Midbrain (tissue), 1 donor: ENCODE results near the gene MLXIP.

ENCODE experiments used
- DNase-seq: peaks from one replicate; lab custom pipeline; 2025; lab: John Stamatoyannopoulos, UW

The MLXIP gene

DNA sequence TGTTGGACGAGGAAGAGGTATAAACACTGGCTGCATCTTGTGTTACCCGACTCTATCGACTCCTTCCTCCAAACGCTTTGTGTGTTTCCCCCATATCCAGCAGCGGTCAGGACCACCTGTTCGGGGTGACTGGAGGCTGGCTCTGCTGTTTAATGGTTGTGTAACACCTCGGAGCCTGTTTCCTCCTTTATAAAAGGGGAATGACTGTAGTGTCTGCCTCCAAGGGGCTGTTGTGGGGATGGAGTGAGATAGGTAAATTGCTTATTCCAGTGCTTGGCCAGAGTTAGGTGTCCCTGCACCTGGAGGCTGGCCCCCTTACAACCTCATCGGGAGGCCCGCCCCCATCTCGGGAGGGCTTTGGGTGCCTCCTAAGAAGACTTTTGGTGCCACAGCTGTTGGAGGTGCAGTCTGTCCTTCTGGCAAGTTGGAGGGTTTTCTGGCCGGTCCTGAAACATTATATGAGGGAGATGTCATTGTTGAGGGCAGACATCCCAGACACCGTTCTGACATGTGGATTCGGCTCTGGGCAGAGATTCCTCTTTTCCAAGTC lies 1.1 kb downstream of the MLXIP start:
- no peak for DNase-seq

DNA sequence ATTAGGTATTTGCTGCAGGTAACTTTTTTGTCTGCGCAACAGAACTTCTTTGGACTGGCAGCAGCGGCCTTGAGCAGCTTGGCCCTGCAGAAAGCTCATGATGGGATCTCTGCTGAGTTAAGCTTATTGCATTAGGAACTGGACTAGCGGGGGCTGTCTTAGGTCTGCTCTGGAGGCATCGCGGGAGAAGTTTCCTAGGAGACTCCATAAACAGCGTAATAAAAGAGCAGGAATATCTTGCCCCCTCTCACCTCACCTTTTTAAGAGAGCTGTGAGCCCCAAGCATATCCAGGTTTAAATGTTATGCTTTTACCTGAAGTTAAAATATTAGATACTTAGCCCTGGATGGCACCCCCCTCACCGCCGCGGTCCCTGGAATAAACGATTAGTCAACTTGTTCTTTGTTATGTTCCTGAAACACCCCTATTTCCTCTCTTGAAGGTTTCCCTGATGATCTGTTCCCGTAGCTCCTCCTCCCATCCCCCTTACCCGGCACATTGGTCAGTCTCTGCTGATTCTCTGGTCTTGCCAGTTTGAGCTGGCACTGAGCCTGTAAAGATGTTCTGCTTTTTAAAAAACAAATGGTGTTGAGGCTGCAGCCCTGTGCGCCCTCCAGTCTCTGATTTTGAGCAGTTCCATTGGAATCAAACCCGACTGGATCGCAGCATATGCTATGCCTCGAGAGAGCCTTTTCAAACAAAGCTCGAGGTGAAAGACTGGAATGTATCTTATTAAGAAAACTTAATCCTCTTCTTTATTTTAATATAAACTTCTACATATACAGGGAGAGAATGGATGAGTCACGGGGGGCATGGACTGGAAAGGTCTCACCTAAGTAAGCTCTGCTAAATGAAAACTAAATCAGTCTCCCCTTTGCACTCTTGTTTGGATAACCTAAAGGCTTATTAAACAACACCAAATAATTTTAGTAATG lies 1.9 kb downstream of the MLXIP start:
- peak; percentile 54 for DNase-seq

DNA sequence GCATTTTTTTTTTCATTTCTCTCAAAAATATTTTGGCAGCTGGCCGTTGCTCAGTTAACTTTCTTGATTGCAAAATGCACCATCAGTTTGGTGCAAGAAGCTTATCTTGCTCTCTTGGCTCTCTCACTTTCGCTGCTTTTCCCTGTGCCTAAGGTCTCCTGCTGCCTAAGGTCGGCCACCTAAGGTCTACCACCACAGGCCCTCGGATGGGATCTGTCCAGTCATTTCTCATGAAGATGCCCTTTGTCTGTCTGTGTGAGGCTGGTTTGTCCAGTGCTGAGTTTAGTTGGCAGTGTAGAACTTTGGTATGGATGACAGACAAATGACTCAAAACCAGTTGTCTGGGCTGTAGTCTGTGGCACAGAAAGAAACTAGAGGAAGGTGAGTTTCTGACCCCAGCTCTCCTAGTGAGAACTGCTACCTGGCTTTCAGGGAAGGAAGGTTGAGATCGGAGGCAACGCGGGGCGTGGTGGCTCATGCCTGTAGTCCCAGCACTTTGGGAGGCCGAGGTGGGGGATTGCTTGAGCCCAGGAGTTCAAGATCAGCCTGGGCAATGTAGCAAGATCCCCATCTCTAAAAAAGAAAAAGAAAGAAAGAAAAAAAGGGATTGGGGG lies 2.6 kb downstream of the MLXIP start:
- no peak for DNase-seq

DNA sequence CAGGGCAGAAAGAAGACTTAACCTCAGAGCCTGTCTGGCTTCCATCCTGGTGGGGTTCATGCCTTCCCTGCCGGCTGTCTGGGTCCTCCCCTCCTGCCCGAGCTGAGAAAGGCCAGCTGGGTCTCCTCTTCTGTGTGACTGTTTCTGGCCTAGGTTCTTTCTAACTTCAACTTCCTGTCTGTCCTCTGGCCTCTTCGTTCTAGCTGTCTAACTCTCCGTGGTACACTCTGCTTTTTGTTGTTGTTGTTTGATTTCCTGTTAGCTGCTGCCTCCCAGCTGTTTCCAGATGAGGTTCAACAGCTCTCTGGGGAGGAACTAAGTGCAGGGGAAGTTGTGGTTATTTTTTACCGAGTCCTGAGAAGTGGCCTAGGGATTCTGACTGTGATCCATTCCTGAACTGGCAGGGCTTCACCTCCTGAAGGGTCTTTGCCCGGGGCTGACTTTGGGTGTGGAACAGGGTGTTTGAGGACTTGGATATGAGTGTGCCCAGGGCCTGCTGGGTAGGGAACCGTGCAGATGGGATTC lies 3.2 kb downstream of the MLXIP start:
- peak; percentile 33 for DNase-seq

DNA sequence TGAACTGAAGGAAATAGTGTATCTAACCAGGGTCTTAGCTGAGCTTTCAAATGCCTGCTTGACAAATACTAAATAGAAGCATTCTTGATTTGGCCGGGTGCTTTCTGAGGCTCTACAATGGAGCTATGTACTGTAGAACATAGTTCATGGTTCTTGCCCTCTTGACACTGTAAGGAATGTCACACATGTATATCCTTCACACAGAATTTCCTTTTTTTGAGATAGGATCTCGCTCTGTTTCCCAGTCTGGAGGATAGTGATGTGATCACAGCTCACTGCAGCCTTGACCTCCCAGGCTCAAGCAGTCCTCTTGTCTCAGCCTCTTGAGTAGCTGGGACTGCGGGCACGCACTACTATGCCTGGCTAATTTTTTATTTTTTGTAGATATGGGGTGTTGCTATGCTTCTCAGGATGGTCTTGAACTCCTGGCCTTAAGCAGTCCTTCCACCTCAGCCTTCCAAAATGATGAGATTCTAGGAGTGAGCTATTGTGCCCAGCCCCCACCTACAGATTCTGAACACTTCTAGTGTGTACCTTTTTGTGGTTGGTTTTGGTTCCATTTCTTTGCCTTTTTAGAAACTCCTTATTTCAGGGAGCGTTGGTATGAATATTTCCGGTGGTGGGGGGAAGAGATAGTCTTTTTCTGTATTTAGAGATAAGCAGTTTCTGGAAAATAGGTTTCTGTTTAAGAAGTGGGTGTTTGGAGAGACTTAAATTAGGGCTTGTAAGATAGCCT lies 4.2 kb downstream of the MLXIP start:
- DNase-seq, result no peak

DNA sequence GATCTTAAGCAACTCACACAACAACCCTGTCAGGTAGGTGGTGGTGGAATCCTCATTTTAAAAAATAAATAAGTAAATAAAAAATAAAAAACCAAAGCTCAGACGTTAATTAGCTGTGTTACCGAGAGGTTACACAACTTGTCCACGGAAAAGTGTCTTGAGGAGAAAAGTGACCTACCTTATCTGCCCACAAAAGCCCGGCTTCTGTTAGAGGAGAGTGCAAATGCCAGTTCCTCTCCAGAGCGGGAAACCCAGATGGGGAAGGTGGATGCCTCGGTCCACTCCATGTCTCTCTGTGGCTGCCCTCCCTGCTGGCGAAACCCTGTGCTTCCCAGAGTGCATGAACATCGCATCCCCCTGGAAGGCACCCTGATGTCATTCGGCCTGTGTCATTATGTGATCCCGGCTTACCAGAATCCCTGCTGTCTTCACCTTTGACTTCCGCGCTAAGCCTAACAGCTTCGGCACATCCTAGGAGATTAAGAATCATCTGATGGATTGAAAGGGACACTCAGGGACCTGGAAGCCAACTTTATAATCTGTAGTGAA lies 6.4 kb downstream of the MLXIP start:
- DNase-seq, result no peak

DNA sequence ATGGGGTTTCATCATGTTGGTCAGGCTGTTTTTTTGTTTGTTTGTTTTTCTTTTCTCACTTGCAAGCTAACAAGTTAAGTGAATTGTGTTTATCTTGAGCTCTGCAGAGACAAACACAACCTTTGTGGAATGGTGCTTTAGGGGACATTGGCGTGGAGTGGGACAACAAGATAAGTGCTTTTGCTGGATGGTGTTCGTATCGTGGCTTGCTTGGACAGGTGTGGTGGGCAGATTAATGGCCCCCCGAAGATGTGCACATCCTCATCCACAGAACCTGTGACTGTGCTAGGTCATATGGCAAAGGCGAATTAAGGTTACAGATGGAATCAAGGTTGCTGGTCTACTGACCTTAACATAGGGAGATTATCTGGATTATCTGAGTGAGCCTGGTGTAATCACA lies 7.0 kb downstream of the MLXIP start:
- no peak for DNase-seq

DNA sequence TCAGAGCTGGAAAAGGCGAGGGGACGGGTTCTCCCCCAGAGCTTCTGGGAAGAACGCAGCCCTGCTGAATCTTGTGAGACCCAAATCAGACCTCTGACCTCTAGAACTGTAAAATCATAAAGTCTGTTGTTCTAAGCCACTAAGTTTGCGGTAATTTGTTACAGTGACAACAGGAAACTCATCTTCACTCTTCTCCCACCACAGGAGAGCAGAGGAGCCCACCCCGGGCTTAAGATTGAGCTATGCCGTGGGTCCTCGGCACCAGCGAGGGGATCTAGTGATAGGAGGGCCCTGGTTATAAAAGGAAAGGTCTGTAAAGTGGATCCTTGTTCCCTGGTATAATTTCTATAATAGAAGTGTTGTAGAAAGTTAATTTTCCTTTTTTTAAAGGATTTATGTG lies 7.6 kb downstream of the MLXIP start:
- no peak for DNase-seq

DNA sequence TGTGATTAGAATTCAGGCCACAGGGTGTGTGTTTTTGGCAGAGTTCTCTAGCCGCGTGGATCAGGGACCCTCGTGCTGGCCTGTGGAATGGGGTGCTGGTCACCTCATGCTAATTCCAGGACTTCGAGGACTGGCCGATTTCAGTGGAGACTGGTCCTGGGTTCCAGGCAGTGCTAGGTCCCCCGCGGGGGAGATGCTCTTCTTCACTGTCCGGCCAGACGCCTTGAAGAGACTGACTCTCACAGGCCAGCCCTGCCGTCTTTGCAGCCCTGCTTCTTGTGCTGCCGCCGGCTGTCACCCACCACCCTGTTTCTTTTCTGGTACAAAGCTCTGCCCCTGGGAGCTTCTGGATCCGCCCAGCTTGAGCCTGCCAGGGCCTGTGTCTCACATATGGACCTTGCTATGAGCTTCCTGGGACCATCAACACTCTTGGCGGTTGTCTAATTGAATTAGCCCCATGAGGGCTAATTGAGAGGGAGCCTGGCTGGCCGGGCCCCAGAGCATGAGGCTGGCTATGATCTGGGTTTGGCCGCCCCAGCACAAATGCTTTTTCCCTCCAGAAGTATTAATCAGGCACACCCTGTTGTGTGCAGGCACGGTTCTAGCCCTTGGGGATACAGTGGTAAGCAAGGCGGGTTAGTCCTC lies 8.2 kb downstream of the MLXIP start:
- no peak for DNase-seq

DNA sequence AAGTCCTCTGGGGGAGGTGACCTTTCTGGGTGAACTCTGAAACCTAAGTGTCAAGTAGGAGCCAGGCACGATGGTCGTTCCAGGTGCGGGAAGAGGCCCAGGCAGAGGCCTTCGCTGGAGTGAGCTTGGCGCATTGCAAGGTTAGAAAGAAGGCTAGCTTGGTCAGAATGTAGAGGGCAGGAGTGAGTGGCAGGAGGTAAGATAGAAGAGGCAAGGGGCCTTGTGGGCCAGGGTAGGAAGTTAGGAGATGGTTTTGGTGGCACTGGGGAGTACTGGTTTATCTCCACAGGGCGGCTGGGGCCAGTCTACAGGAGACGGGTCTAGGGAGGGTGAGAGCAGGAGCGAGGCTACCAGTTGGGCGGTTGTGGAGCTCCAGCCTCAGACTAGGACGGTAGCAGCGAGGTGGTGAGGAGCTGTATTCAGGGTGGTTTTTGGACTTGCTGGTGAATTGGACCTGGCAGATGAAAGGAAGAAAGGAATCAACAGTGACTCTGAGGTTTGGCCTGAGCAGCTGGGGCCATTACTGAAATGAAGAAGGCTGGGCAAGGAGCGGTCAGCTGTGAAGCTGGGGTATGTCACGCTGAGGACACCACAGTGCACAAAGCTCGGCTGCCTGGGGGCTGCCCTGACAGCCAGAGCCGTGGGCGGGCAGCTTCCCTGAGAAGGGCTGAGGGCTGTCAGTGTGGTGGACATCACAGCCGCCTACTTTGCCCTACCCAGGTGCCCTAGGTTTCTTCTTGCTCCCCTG lies 9.0 kb downstream of the MLXIP start:
- no peak for DNase-seq

DNA sequence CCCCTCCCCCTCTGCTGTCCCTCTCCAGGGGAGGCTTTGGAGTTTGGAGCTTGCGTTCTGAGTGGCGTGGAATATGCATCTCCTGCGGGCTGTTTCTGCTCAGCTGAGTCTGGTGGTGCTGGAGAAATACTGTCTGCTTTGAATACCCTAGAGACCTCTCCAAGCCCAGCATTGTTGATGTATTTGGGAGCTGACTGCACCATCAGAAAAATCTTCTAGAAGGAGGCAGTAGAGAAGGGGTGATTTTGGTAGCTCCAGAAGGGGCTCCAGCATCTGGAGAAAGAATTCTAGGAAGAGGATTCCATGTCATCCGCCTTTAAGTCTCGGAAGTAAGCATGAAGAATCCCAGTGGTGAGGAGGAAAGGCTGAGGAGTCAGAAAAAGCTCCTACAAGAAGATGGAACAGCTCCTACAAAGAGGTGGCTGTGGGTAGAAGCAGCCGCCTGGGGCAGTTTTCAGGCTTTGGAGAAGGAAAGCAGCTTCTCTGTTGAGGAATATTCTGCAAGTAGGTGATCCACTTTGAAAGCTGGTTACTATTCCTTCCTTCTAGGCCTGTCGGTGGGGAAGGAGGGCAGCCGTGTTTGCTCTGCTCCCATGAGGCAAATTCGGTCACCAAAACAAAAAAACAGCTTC lies 9.7 kb downstream of the MLXIP start:
- no peak for DNase-seq

DNA sequence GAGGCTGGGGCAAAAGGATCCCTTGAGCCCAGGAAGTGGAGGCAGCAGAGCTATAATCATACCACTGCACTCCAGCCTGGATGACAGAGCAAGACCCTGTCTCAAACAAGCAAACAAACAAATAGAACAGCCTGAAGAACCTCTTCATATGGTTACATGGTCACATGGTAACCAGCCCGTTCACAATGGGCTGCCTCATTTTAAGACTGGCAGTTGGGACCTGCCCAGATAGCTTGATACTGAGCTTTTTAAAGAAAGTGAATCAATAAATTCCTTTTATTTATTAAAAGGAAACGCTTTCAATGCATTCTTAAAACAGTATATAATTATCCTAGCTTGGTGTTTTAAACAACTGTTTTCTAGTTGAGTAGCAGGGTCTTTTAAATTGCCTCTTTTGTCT lies 10.5 kb downstream of the MLXIP start:
- no peak for DNase-seq

DNA sequence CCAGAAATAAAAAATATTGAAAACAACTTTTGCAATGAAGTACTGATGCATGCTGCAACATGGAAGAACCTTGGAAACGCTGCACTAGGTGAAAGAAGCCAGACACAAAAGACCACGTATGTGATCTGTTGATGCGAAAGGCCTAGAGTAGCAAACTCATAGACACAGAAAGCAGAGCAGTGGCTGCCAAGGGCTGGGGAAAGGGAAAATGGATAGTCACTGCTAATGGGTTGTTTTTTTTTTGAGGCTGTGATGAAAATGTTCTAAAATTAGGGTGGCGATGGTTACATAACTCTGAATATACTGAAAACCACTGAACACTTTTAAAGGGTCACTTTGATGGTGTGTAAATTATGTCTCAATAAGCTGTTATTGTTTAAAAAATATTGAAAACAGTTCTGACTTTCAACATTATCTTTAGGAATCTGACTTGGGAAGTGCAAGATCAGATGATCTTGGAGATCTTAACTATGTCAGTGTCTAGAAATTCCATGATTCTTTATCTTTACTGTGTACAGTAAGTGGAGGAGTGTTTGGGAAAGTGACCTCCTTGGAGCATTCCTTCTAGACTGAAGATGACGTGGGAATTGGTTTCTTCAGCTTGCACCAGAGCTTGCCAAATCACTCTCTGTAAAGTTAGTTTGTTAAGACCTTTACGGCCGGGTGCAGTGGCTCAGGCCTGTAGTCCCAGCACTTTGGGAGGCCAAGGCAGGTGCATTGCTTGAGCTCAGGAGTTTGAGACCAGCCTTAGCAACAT lies 12.4 kb downstream of the MLXIP start:
- no peak for DNase-seq

DNA sequence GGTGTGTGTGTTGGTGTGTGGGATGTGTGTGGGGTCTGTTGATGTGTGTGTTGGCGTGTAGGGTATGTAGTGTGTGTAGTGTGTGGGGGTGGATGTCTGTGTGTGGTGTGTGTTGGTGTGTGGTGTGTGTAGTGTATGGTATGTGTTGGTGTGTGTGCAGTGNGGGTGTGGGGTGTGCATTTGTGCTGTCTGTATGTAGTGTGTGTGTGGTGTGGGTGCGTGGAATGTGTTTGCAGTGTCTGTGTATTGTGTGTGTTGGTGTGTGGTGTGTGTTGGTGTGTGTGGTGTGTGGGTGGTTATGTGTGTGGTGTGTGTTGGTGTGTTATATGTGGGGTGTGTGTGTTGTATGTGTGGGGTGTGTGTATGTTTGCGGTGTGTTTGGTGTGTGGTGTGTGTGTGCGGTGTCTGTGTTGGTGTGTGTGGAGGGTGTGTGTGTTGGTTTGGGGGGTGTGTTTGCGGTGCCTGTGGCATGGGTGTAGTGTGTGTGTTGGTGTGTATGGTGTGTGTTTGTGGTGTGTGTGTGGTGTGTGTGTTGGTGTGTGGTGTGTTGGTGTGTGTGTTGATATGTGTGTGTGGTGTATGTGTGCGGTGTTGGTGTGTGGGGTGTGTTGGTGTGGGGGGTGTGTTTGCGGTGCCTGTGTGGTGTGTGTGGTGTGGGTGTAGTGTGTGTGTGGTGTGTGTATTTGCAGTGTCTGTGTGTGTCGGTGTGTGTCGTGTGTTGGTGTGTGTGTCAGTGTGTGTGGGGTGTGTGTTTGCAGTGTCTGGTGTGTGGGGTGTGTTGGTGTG lies 14.7 kb downstream of the MLXIP start:
- DNase-seq, result no peak

DNA sequence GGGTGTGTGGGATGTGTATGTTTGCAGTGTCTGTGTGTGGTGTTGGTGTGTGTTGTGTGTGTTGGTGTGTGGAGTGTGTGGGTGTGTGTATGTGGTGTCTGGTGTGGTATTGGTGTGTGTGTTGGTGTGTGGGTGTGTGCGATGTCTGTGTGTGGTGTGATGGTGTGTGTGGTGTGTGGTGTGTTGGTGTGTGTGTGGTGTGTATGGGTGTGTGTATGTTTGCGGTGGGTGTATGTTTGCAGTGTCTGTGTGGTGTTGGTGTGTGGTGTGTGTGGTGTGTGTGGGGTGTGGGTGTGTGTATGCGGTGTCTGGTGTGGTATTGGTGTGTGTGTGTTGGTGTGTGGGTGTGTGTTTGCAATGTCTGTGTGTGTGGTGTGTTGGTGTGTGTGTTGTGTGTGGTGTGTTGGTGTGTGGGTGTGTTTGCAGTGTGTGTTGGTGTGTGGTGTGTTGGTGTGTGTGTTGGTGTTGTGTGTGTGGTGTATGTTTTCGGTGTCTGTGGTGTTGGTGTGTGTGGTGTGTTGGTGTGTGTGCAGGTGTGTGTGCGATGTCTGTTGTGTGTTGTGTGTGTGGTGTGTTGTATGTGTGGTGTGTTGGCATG lies 15.7 kb downstream of the MLXIP start:
- DNase-seq, result no peak

DNA sequence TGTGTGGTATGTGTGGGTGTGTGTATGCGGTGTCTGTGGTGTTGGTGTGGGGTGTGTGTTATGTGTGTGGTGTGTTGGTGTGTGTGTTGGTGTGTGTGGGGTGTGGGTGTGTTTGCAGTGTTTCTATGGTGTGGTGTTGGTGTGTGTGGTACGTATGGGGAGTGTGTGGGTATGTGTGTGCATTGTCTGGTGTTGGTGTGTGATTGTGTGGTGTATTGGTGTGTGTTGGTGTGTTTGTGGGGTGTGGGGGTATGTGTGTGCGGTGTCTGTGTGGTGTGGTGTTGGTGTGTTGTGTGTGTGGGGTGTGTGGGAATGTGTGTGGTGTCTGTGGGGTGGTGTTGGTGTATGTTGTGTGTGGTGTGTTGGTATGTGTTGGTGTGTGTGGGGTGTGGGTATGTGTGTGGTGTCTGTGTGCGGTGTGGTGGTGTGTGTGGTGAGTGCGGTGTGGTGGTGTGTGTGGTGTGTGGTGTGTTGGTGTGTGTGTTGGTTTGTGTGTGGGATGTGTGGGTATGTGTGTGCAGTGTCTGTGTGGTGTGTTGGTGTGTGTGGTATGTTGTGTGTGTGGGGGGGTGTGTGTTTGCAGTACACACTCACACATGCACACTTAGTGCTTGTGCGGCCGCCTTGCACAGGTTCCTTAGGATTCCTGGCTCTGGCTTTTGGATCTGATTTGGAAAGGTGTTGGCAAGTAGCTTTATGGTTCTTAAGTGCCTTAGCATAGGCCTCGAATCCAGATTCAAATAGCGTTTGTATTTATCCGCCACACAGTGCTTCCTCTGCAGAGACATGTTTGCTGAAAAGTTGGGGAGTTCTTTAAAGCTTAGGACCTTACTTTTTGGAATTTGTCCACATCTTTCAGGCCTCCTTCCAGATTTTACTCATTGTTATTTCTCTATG lies 16.4 kb downstream of the MLXIP start:
- no peak for DNase-seq

DNA sequence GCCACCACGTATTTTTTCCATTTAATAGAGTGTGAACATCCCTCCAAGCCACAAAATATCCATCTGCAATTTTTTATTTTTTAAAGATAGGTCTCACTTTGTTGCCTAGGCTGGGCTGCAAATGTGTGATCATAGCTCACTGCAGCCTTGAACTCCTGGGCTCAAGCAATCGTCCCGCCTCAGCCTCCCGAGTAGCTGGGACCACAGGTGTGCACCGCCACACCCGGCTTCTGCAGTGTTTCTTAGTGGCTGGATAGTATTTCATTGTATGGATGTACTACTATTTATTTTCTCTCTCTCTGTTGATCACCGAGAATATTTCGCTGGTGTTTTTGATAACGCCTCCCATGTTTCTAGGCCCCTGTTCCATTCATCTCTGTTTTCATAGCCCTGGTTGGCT lies 17.5 kb downstream of the MLXIP start:
- no peak for DNase-seq
